GM13977 (cell line): ENCODE measurements around the gene OR2Z1.

Source experiments
- DNase-seq: peaks from one replicate; pipeline ENCODE4 v3.0.0; 2012; ENCODE audit warnings: low spot score
- CTCF ChIP-seq: IDR thresholded peaks from 2 replicates; pipeline ENCODE4 v1.5.1; 2012; ENCODE audit warnings: mild to moderate bottlenecking, control low read depth; ENCODE audit not compliant: insufficient read depth; ENCODE audit errors: extremely low read depth, missing control alignments
- in situ Hi-C: fragments of 300-500 bp; cut with MboI; formaldehyde crosslinking; loops from one replicate; pipeline ENCODE4 v1.12.0; 2022; ENCODE audit warnings: low sequenced_read_pairs, low pct_unique_long_range_greater_than_20kb, mixed read lengths, inconsistent platforms; ENCODE audit not compliant: unreplicated experiment

OR2Z1 gene

GRCh38 chr19:8695501-8695900 is 25.9 kb upstream of the OR2Z1 start:
- no peak for TF ChIP-seq CTCF
- no peak for DNase-seq
- in situ Hi-C loops = no loop called here

- DNase-seq = no peak
- in situ Hi-C loops = no loop called here
- no peak for TF ChIP-seq CTCF
Observed at GRCh38 chr19:8695911-8696310, 25.5 kb upstream of the OR2Z1 start.

GRCh38 chr19:8696993-8697392 is 24.4 kb upstream of the OR2Z1 start:
- TF ChIP-seq CTCF = no peak
- in situ Hi-C loops = no loop called here
- DNase-seq = no peak

- in situ Hi-C loops = no loop called here
- no peak for DNase-seq
- peak; percentile 8 for TF ChIP-seq CTCF
Observed at GRCh38 chr19:8697671-8698432, 23.6 kb upstream of the OR2Z1 start.

GRCh38 chr19:8698433-8699063 is 22.9 kb upstream of the OR2Z1 start, which contains the start of gene ACTL9:
Gene ACTL9 (minus strand): TSS chr19:8698795. CDS start chr19:8698701, 94 bp downstream.
- in situ Hi-C loops = no loop called here
- TF ChIP-seq CTCF = no peak
- DNase-seq = no peak

GRCh38 chr19:8699908-8700307 is 21.5 kb upstream of the OR2Z1 start:
- no peak for DNase-seq
- TF ChIP-seq CTCF = no peak
- in situ Hi-C loops = no loop called here
